HepG2 (cell line): Measurements from ENCODE around the gene CPT1C.

ENCODE experiments used
- GTF2F1 ChIP-seq: fragments of 150-350 bp; IDR thresholded peaks from 2 replicates; pipeline ENCODE4 v1.6.1; 2014; ENCODE audit warnings: low read length
- HCFC1 ChIP-seq: fragments of 150-350 bp; IDR thresholded peaks from 2 replicates; pipeline ENCODE4 v1.6.1; 2014; ENCODE audit warnings: low read depth, low read length
- JUN ChIP-seq: sonication (generic); formaldehyde crosslinking; IDR thresholded peaks from 2 replicates; pipeline ENCODE4 v1.4.0; 2020; ENCODE audit warnings: mild to moderate bottlenecking, missing genetic modification reagents
- MAFK ChIP-seq, 2 experiments: IDR thresholded peaks in 1 of 2; conservative IDR thresholded peaks in 1 of 2; 2 replicates each; pipeline ENCODE4 v1.6.1; 2011; ENCODE audit warnings: improper control_type of control experiment in 2 of 2, low read length in 2 of 2
- MED13 ChIP-seq: sonication (generic); formaldehyde crosslinking; IDR thresholded peaks from 2 replicates; pipeline ENCODE4 v1.5.0; 2020; ENCODE audit warnings: missing genetic modification reagents
- MYC ChIP-seq: sonication (generic); formaldehyde crosslinking; IDR thresholded peaks from 2 replicates; pipeline ENCODE4 v1.9.0; 2021; ENCODE audit warnings: missing genetic modification reagents, borderline replicate concordance
- MYNN ChIP-seq: sonication (generic); formaldehyde crosslinking; IDR thresholded peaks from 2 replicates; pipeline ENCODE4 v1.4.0; 2020; ENCODE audit warnings: mild to moderate bottlenecking, low read depth, missing genetic modification reagents
- POLR2AphosphoS5 ChIP-seq: IDR thresholded peaks from 2 replicates; pipeline ENCODE4 v1.6.1; 2012; ENCODE audit warnings: low read depth, low read length
- ZNF331 ChIP-seq: sonication (generic); formaldehyde crosslinking; IDR thresholded peaks from 2 replicates; pipeline ENCODE4 v1.4.0; 2020; ENCODE audit warnings: missing genetic modification reagents
- ZNF619 ChIP-seq: sonication (generic); formaldehyde crosslinking; IDR thresholded peaks from 2 replicates; pipeline ENCODE4 v1.4.0; 2020; ENCODE audit warnings: mild to moderate bottlenecking, missing genetic modification reagents
- ZNF670 ChIP-seq: sonication (generic); formaldehyde crosslinking; IDR thresholded peaks from 2 replicates; pipeline ENCODE4 v1.8.0; 2022; ENCODE audit warnings: mild to moderate bottlenecking, missing genetic modification reagents, borderline replicate concordance
- TF ChIP-seq, protein P1 (sequence below): sonication (generic); formaldehyde crosslinking; IDR thresholded peaks from 2 replicates; pipeline ENCODE4 v1.5.0; 2020; ENCODE audit warnings: mild to moderate bottlenecking, missing genetic modification reagents, moderate library complexity
- TF ChIP-seq, protein P2 (sequence below): IDR thresholded peaks from 2 replicates; pipeline ENCODE4 v1.6.1; 2016; ENCODE audit warnings: low read depth, missing genetic modification reagents, missing compliant biosample characterization
- TF ChIP-seq, protein P3 (sequence below): sonication (generic); formaldehyde crosslinking; IDR thresholded peaks from 2 replicates; pipeline ENCODE4 v1.4.0; 2020; ENCODE audit warnings: missing genetic modification reagents

GRCh38 chr19:49652551-49653465 lies 38.1 kb upstream of the CPT1C start:
- no peak for TF ChIP-seq POLR2AphosphoS5
- TF ChIP-seq JUN (CRISPR knock-in tag), result no peak
- no peak for TF ChIP-seq MAFK (conservative IDR thresholded peaks at IDR 0.05 in 1 of 2, IDR thresholded peaks at IDR 0.05 in 1 of 2; ENCODE audit: low read length in 2 of 2)
- TF ChIP-seq MYC (CRISPR knock-in tag), result no peak
- TF ChIP-seq, protein P1, sequence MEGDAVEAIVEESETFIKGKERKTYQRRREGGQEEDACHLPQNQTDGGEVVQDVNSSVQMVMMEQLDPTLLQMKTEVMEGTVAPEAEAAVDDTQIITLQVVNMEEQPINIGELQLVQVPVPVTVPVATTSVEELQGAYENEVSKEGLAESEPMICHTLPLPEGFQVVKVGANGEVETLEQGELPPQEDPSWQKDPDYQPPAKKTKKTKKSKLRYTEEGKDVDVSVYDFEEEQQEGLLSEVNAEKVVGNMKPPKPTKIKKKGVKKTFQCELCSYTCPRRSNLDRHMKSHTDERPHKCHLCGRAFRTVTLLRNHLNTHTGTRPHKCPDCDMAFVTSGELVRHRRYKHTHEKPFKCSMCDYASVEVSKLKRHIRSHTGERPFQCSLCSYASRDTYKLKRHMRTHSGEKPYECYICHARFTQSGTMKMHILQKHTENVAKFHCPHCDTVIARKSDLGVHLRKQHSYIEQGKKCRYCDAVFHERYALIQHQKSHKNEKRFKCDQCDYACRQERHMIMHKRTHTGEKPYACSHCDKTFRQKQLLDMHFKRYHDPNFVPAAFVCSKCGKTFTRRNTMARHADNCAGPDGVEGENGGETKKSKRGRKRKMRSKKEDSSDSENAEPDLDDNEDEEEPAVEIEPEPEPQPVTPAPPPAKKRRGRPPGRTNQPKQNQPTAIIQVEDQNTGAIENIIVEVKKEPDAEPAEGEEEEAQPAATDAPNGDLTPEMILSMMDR (CRISPR knock-in tag), result no peak
- TF ChIP-seq ZNF331 (CRISPR knock-in tag), result no peak
- TF ChIP-seq MYNN (CRISPR knock-in tag), result no peak
- TF ChIP-seq, protein P2, sequence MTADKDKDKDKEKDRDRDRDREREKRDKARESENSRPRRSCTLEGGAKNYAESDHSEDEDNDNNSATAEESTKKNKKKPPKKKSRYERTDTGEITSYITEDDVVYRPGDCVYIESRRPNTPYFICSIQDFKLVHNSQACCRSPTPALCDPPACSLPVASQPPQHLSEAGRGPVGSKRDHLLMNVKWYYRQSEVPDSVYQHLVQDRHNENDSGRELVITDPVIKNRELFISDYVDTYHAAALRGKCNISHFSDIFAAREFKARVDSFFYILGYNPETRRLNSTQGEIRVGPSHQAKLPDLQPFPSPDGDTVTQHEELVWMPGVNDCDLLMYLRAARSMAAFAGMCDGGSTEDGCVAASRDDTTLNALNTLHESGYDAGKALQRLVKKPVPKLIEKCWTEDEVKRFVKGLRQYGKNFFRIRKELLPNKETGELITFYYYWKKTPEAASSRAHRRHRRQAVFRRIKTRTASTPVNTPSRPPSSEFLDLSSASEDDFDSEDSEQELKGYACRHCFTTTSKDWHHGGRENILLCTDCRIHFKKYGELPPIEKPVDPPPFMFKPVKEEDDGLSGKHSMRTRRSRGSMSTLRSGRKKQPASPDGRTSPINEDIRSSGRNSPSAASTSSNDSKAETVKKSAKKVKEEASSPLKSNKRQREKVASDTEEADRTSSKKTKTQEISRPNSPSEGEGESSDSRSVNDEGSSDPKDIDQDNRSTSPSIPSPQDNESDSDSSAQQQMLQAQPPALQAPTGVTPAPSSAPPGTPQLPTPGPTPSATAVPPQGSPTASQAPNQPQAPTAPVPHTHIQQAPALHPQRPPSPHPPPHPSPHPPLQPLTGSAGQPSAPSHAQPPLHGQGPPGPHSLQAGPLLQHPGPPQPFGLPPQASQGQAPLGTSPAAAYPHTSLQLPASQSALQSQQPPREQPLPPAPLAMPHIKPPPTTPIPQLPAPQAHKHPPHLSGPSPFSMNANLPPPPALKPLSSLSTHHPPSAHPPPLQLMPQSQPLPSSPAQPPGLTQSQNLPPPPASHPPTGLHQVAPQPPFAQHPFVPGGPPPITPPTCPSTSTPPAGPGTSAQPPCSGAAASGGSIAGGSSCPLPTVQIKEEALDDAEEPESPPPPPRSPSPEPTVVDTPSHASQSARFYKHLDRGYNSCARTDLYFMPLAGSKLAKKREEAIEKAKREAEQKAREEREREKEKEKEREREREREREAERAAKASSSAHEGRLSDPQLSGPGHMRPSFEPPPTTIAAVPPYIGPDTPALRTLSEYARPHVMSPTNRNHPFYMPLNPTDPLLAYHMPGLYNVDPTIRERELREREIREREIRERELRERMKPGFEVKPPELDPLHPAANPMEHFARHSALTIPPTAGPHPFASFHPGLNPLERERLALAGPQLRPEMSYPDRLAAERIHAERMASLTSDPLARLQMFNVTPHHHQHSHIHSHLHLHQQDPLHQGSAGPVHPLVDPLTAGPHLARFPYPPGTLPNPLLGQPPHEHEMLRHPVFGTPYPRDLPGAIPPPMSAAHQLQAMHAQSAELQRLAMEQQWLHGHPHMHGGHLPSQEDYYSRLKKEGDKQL (CRISPR knock-in tag), result no peak
- TF ChIP-seq, protein P3, sequence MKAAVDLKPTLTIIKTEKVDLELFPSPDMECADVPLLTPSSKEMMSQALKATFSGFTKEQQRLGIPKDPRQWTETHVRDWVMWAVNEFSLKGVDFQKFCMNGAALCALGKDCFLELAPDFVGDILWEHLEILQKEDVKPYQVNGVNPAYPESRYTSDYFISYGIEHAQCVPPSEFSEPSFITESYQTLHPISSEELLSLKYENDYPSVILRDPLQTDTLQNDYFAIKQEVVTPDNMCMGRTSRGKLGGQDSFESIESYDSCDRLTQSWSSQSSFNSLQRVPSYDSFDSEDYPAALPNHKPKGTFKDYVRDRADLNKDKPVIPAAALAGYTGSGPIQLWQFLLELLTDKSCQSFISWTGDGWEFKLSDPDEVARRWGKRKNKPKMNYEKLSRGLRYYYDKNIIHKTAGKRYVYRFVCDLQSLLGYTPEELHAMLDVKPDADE (CRISPR knock-in tag), result no peak
- no peak for TF ChIP-seq MED13 (CRISPR knock-in tag)
- no peak for TF ChIP-seq ZNF619 (CRISPR knock-in tag)
- TF ChIP-seq ZNF670, result no peak
- TF ChIP-seq HCFC1, result no peak
- no peak for TF ChIP-seq GTF2F1
